Subcutaneous abdominal adipose tissue (tissue), 5 donors: Measurements from ENCODE around the gene CHAT.

Experiments
- H3K27ac ChIP-seq: one replicate; pipeline ENCODE4 v1.7.0; 2013; ENCODE audit warnings: low read depth, mild to moderate bottlenecking, inconsistent platforms, low read length, moderate library complexity
- H3K27me3 ChIP-seq, 5 donors: one replicate each; pipeline ENCODE4 v1.7.0; 2013; ENCODE audit warnings: low read length in 5 of 5, inconsistent platforms in 1 of 5; ENCODE audit not compliant: control insufficient read depth in 5 of 5, insufficient read depth in 4 of 5
- H3K36me3 ChIP-seq, 5 donors: one replicate each; pipeline ENCODE4 v1.7.0; 2013; ENCODE audit warnings: low read length in 5 of 5; ENCODE audit not compliant: control insufficient read depth in 5 of 5, insufficient read depth in 5 of 5
- H3K4me1 ChIP-seq, 5 donors: one replicate each; pipeline ENCODE4 v1.7.0; 2013; ENCODE audit warnings: low read length in 5 of 5, mild to moderate bottlenecking in 3 of 5, moderate library complexity in 1 of 5; ENCODE audit not compliant: control insufficient read depth in 5 of 5, insufficient read depth in 5 of 5
- H3K4me3 ChIP-seq, 5 donors: one replicate each; pipeline ENCODE4 v1.7.0; 2013; ENCODE audit warnings: low read length in 5 of 5, low read depth in 1 of 5
- H3K9ac ChIP-seq, 5 donors: one replicate each; pipeline ENCODE4 v1.7.0; 2013; ENCODE audit warnings: low read length in 5 of 5, mild to moderate bottlenecking in 4 of 5, moderate library complexity in 3 of 5
- H3K9me3 ChIP-seq, 5 donors: one replicate each; pipeline ENCODE4 v1.7.0; 2013; ENCODE audit warnings: low read length in 5 of 5; ENCODE audit not compliant: control insufficient read depth in 5 of 5
- donor health status: healthy.
- donor health status: healthy.
- donor health status: healthy.
- donor health status: healthy.
- donor health status: healthy.

Gene CHAT

GRCh38 chr10:49605216-49605938 is 8.5 kb upstream of the CHAT start:
- Histone ChIP-seq H3K27ac (no peak overlapping the region), H3K27me3 (peaks cover 16 to 44% (median 38%) of the 10 kb centered on the region in 5 donors)

DNA sequence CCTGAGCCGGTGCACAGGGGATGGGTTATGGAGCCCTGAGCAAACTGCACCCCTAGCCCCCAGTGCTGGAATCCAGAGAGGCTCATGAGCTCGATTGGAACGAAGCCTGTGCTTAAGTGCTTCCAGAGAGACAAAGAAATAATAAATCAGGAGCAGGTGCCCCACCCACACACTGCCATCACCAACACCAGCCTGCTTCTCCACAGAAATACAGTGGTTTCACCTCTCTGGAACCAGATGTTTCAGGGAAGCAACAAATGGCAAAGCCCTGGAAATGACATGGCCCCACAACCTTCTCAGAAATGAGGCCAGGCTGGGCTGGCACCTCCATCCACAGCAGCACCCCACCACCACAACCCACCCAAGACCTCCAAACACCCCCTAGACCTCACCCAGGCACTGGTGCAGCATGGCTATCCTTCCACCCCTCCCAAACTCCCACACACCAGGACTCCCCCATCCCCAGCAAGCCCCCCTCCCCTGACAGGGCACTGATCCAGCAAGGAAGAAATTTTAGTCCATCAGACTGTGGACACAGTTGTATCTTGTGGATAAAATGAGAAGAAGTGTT is 7.8 kb upstream of the CHAT start:
- H3K4me1 ChIP-seq, result peaks cover 0 to 12% (median 7%) of the 10 kb centered on the region in 5 donors
- no peak overlapping the region for H3K4me3 ChIP-seq
- no peaks in the 10 kb centered on the region for H3K36me3 ChIP-seq
- peaks cover 0 to under 1% (median 0%) of the 10 kb centered on the region in 5 donors for H3K9me3 ChIP-seq
- no peak overlapping the region for H3K27ac ChIP-seq
- peaks cover 22 to 50% (median 41%) of the 10 kb centered on the region in 5 donors for H3K27me3 ChIP-seq
- H3K9ac ChIP-seq, result no peak overlapping the region

More at GRCh38 chr10:49605216-49605938, 8.5 kb upstream of the CHAT start:
- H3K36me3 ChIP-seq, result no peaks in the 10 kb centered on the region
- no peaks in the 10 kb centered on the region for H3K9me3 ChIP-seq
- no peak overlapping the region for H3K4me3 ChIP-seq
- peaks cover 0 to 6% (median under 1%) of the 10 kb centered on the region in 5 donors for H3K4me1 ChIP-seq
- no peak overlapping the region for H3K9ac ChIP-seq

DNA sequence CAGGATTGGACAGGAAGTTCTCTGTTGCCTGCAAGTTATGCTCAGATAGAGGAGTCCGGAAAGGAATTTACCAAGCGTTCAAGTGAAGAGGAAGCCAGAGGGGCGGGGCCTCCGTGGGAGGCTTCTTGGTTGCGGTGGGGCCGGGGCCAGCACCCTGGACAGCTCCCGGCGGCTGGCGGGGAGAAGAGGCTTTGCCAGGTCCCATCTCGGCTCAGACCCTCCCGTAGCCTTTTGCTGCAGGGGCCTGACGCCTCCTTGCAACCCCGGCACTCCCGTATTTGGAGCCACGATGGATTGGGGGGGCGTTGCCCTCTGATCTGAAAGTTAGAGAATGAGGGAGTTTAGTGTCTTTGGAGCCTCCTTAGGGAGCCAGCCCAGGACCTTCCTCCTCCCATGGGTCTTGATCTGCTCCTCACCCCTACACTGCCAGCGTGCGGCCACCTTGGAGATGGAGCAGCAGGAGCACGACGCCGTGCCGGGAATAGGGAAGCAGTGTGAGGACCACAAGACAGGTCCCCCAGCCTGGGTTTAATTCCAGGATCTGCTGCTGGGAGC is 6.8 kb upstream of the CHAT start:
- Histone ChIP-seq H3K4me1 (peaks cover 0 to 20% (median 13%) of the 10 kb centered on the region in 5 donors), H3K4me3 (no peak overlapping the region), H3K27me3 (peaks cover 32 to 54% (median 48%) of the 10 kb centered on the region in 5 donors)

DNA sequence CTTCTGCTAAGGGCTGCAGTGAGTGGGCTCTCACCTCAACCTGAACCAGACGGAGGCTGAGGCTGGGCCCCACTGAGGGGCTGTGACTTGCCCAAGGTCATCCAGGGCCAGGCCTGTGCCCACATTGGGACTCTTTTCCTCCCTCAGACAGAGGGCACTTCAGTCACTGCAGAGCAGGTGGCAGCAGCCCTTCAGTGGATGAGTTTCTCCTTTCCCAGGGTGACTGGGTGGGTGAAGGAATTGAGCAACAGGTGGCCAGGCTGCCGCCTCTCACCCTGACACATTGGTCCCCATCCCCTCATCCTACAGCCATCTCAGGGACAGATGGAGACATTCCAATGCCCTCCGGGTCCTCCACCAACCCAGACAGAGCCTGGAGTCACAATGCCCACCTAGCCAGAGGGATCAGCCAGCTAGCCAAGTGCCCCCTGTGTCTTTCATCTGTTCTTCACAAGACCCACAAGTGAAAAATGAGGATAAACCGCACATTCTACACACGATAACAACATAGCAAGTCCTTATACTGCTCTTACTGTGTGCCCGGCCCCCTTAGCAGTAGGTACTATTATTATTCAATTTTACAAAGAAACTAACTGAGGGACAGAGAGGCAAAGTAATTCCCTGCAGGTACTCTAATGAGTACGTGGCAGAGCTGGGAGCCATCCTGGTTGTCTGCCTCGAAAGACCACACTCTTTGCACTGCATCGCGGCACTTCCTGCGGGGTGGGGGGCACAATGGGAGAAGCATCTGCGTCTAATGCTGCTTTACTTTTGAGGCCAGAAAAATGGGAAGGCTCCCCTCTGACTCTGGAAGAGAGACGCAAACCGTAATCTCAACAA is 5.5 kb upstream of the CHAT start:
- Histone ChIP-seq H3K36me3 (no peaks in the 10 kb centered on the region), H3K4me1 (peaks cover 0 to 20% (median 13%) of the 10 kb centered on the region in 5 donors), H3K9ac (no peak overlapping the region), H3K27me3 (peaks cover 44 to 58% (median 55%) of the 10 kb centered on the region in 5 donors), H3K4me3 (no peak overlapping the region), H3K27ac (no peak overlapping the region), H3K9me3 (peaks cover 0 to 8% (median 0%) of the 10 kb centered on the region in 5 donors)

More for the DNA sequence above, 6.8 kb upstream of the CHAT start:
- Histone ChIP-seq H3K36me3 (no peaks in the 10 kb centered on the region), H3K9ac (no peak overlapping the region), H3K9me3 (peaks cover 0 to 8% (median 0%) of the 10 kb centered on the region in 5 donors), H3K27ac (no peak overlapping the region)

DNA sequence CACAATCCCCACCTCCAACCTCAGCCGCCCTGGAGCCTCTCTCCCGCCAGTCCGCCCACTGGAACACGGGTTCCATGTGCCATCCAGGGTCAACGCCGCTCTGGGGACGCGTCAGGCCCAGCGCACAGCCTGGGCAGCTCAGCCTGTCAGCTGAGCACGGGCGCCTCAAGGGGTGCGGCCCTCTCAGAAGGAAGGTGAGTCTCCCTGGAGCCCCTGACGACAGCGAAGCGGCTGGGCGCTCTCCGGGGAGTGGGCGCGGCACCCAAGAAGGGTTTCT is 4.9 kb upstream of the CHAT start:
- Histone ChIP-seq H3K4me3 (no peak overlapping the region), H3K9ac (no peak overlapping the region), H3K27me3 (peaks cover 49 to 64% (median 59%) of the 10 kb centered on the region in 5 donors), H3K36me3 (no peaks in the 10 kb centered on the region), H3K27ac (no peak overlapping the region), H3K4me1 (peaks cover 0 to 20% (median 13%) of the 10 kb centered on the region in 5 donors), H3K9me3 (peaks cover 0 to 8% (median 0%) of the 10 kb centered on the region in 5 donors)

DNA sequence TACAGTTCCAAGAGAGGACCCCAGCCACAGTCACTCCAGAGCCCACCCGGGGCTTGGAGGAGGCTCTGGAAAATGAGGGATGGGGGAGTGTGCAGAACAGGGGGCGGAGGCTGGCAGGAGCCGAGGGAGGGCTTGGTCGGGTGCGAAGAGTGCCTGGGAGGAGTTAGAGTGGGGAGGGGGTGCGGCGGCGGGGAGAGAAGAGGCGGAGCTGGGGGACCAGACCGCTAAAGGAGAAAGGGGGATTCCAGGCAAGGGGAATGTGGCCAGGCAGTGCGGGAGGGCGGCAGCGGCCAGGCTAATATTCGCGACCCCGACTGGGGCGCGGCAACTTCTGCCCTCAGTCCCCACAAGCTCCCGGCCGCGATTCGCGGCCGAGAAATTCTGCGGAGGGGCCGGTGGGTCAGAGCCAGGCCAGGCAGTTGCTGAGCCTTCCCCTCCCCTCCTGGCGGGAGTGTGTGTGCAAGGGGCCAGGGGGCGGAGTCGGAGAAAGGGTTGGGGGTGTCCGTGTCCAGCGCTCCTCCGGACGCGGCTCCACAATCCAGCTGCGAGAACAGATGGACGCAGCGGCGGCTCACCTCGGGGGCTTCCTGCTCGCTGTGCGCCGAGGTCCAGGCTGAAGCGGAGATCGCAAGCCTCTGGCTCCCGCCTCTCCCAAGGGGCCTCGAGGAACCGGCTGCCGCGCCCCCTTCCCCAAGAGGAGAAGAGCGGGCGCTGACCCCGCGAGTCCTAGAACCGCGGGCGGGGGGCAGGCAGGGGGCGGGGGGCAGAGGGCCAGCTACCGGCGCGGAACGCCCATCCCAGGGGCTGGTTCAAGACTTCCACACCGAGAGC is 4.3 kb upstream of the CHAT start:
- no peak overlapping the region for H3K27ac ChIP-seq

DNA sequence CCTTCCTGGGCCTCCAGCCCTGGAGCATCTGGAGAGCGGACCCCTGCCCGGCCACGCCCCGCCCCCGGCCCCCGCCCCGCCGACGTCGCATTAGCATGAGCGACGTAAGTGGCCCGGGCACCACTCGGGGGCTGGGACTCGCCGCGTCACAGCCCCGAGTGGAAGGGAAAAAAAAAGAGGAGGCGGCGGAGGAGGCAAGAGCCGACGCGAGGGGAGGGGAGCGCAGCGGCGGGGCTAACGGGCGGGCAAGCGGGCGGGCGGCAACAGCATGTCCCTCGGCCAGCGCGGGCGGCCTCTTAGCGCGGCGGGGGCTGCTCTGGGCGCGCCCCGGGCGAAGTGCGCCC is 3.8 kb upstream of the CHAT start, which contains the start of gene SLC18A3:
Gene SLC18A3, plus strand, starts transcription at position 197 of the 344 bp plus-strand sequence. CDS start 431 bp downstream, outside the sequence.
- Histone ChIP-seq H3K9ac (no peak within 1 kb of the TSS), H3K4me3 (peak within 1 kb of the TSS in 2 of 5 donors; percentile 5 to 17), H3K9me3 (peaks cover 0 to 8% (median 0%) of the 10 kb centered on the region in 5 donors), H3K27ac (no peak within 1 kb of the TSS), H3K27me3 (peaks cover 50 to 72% (median 63%) of the 10 kb centered on the region in 5 donors), H3K4me1 (peaks cover 0 to 20% (median 13%) of the 10 kb centered on the region in 5 donors), H3K36me3 (no peaks in the 10 kb centered on the region)

More for the DNA sequence above, 4.3 kb upstream of the CHAT start:
- Histone ChIP-seq H3K9ac (no peak overlapping the region), H3K36me3 (no peaks in the 10 kb centered on the region), H3K4me1 (peaks cover 0 to 20% (median 13%) of the 10 kb centered on the region in 5 donors), H3K9me3 (peaks cover 0 to 8% (median 0%) of the 10 kb centered on the region in 5 donors), H3K27me3 (peaks cover 49 to 66% (median 58%) of the 10 kb centered on the region in 5 donors), H3K4me3 (no peak overlapping the region)

GRCh38 chr10:49610458-49611165 is 3.2 kb upstream of the CHAT start:
- peaks cover 0 to 8% (median 0%) of the 10 kb centered on the region in 5 donors for H3K9me3 ChIP-seq
- H3K27me3 ChIP-seq, result peaks cover 55 to 78% (median 66%) of the 10 kb centered on the region in 5 donors
- H3K27ac ChIP-seq, result no peak overlapping the region
- H3K4me3 ChIP-seq, result peak overlapping the region in 2 of 5 donors; percentile 5 to 17
- no peaks in the 10 kb centered on the region for H3K36me3 ChIP-seq
- no peak overlapping the region for H3K9ac ChIP-seq
- H3K4me1 ChIP-seq, result peaks cover 0 to 20% (median 13%) of the 10 kb centered on the region in 5 donors
